8988T (cell line): ENCODE data around the gene FBXO45.
A peak's percentile ranks its signal among the peaks of the same experiment; 100 is the strongest.
"Not testable (repeated sequence)": the region's sequence is repeated elsewhere in the genome, so short reads cannot be mapped to it uniquely, and the experiment has no call there.

Experiments
- DNase-seq: peaks from one replicate; pipeline ENCODE4 v3.0.0; 2011

Gene FBXO45

DNA sequence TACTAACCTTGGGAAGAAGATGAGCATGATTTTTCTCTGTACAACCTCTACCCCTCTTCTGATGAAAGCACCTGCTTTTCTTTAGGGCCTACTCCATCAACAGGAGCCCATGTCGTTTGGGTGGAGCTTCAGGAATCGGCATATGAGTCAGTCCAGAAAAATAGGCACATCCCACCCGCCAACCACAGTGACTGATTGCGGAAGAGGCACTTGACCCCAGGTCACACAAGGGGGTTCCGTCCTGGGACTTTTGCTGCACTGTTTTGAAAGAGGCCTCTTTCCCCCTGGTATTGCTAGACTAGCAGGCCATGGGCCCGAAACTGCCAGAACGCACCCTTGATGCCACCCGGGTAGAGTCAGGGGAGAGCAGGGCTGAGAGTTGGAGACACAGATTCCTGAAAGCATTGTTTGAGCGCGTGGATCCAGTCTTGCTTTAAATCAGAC is 51.7 kb downstream of the FBXO45 start:
- DNase-seq: no peak

DNA sequence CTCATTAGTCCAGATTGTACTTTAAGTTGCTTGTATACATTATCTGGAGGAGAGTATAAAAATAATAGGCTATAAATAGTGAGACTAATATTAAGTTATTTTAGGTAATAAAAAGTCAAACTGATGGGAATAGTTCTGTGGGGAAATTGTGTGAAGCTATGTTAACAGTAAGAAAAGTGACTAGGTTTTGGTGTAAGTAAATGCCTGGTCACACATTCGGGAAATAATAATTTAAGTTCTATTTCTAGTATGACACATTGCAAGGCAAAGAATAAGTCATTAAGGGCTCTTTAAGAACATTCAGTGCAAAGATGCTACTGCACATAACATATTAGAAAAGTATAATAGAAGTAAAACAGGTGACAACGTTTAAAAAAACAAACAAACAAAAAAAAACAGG is 52.2 kb downstream of the FBXO45 start:
- DNase-seq: no peak

DNA sequence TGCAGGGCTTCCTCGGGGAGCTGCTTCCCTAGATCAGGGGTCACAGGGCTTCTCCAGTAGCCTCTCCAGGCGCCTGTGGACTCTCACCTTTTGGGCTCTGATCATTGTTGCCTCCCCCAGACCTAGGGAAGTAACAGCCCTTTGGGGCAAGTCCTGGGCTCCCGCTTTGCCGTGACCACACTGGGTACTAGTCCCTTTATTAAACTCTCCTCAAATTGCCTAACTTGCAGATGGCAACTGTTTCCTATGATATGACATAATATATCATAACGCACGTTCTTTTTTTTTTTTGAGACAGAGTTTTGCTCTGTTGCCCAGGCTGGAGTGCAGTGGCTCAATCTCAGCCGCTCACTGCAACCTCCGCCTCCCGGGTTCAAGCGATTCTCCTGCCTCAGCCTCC is 53.2 kb downstream of the FBXO45 start:
- DNase-seq: no peak

- DNase-seq: no peak
These were observed 55.8 kb downstream of the FBXO45 start for GRCh38 chr3:196624067-196624790.

- no peak for DNase-seq
These were observed 56.4 kb downstream of the FBXO45 start for GRCh38 chr3:196624907-196625306.

GRCh38 chr3:196625331-196625730 is 56.9 kb downstream of the FBXO45 start:
- DNase-seq: no peak

DNA sequence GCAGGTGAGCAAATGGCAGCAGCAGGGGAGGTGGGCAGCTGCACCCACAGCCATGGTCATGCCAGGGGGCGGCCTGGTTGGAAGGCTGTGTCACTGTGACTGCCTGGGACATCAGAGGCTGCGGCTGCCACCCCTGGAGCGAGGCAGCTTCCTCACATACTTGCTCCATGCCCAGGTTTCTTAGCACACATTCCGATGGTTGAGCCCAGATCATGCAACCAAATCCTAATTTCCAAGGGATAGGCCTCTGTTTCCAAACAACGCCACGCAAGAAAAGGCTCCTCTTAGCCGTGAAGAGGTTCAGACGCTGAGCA is 59.4 kb downstream of the FBXO45 start:
- DNase-seq: no peak

DNA sequence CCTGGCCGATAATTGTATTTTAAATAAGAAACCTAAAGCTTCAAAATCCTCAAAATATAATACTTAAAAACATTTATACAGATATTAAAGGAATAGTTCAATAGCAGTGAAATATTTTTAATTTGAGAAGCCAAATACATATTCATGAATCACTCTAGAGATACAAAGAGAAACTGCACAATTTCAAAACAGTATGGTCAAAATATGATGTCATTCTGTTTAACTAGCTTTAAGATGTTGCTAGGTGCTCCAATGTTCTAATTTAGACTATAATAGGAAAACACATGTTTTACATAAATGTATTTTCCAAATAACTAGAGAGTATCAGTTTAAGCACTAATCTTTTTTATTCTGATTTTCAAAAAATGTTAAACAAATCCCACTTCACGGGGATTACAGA is 60.8 kb downstream of the FBXO45 start:
- no peak for DNase-seq

DNA sequence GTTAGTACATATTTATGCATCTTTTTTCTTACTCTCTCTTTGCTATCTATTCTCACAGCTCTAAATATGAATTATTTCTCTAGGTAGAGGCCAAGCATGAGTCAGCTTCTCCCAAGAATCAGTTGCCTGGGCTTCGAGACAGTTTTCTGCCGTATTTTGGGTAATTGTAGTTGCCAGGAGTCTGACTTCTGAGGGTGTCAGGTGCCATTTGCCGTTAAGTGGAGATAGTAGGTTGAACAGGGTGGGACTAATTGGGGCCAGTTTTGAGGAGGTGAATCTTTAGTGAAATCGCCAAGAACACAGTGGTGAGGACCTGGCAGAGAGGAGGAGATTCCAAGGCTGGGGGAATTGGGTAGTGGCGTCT is 63.2 kb downstream of the FBXO45 start:
- DNase-seq: no peak

DNA sequence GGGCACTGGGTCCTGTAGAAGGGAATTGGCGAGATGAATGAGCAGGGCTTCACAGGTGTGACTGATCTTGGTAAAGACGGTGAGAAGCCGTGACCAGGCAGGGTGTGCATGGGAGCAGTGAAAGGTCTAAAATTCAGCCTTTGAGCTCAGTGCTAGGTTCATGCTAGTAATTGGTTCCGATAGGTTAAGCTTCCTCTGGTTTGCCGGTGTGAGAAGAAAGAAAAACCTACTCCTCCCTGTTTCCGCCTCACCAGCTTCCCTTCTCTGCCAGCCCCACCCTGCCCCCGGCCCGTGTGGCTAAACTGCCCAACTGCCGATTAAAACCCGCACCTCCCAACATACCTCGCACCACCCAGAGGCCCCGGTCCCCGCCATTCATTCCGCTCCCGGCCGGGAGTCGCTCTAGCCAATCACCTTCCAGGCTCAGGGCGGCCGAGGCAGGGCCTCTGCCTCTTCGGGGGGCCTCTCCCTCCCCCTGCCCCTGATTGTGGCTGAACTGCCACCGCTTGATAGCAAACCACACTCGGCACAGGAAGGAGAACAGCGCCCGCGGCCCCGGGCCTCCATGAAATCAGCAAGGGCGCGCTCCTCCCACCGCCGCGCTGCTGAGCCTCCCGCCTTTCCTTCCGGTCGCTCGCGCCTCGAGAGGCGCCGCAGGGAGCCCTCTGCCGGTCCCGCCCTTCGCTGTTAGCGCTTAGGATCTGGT is 63.7 kb downstream of the FBXO45 start:
- DNase-seq: peak; percentile 90

GRCh38 chr3:196633555-196634151 is 65.2 kb downstream of the FBXO45 start:
- no peak for DNase-seq

DNA sequence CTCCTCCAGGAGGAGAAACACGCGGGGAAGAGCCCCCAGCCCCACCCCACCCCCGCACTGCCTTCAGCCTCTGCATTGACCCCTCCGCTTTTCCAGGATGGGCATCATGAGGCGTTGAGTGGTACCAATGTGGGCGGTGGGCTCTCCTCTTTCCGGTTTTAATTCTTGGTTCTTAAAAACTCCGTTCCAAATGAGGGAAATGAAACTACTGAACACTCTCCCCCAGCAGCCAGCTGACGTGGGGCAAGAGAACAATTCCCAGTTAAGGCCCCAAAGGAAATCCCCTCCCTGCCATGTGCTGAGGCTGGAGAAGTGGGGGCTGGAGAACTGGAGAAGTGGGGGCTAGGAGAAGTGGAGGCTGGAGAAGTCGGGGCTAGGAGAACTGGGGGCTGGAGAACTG is 65.8 kb downstream of the FBXO45 start:
- no peak for DNase-seq

DNA sequence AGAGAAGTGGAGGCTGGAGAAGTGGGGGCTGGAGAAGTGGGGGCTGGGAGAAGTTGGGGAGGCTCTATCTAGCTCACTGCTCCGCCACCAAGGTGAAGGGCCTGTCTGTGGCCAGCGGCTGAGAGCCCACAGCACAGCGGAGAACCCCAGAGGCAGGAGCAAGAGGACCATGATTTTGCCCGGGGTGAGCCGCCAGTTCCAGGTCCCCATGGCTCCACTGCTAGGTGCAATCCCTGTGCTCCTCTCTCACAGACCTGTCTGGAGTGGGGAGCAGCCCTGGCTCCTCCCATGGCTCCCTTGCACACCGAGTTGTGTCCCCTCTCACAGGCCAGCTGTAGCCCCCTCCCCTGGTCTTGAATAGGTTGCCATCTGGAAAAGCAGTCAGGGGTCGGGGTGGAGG is 66.4 kb downstream of the FBXO45 start:
- no peak for DNase-seq

DNA sequence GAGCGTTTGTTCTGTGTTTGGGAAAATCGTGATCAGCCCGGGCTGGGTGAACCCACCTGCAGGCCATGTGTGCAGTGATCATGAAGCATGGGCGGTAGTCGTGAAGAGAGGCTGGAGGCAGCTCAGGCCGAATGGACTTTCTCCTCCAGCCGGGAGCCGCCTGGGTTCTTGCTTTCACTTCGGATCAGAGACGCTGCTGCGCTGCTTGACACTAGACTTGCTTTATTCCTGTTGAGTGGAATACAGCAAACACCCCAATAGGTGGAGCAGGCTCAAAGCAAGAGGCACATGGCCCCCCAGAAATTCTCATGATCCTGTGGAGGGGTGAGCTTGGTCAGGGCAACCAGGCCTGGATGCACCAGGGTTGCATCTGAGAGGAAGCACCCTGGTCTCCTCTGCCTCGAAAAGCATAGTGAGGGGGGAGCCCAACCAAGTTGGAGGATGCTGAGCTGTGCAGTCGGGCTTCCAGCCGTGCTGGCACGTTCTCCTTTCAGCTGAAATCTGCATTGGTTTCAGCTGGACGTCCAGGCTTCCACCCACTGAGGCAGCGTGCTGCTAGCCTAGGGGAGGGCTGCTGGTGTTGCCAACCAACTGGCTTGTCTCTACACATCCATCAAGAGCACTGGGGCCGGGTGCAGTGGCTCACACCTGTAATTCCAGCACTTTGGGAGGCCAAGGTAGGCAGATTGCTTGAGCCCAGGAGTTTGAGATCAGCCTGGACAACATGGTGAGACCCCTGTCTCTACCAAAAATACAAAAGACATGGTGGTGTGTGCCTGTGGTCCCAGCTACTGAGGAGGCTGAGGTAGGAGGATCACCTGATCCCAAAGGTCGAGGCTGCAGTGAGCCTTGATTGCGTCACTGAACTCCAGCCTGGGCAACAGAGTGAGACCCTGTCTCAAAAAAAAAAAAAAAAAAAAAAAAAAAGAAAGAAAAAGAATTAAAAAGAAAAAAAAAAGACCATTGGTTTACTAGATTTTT is 68.2 kb downstream of the FBXO45 start:
- no peak for DNase-seq

- not testable (repeated sequence) for DNase-seq
These were observed 69.5 kb downstream of the FBXO45 start for GRCh38 chr3:196637941-196638340.
